NT2/D1 (cell line): ENCODE measurements around the gene CD40.
A peak's percentile ranks its signal among the peaks of the same experiment; 100 is the strongest.

Source experiments
- DNase-seq: peaks from one replicate; pipeline ENCODE4 v3.0.0-alpha.2; 2011; ENCODE audit warnings: low read depth, low spot score
- H3K27me3 ChIP-seq: 2 replicates; pipeline ENCODE4 v1.6.0; 2011; ENCODE audit warnings: mild to moderate bottlenecking; ENCODE audit not compliant: insufficient read length, insufficient read depth
- H3K36me3 ChIP-seq: 2 replicates; pipeline ENCODE4 v1.6.1; 2011; ENCODE audit warnings: mild to moderate bottlenecking, low read length, mixed read lengths; ENCODE audit not compliant: insufficient read depth, insufficient read length
- H3K4me1 ChIP-seq: 2 replicates; pipeline ENCODE4 v1.5.1; 2011; ENCODE audit not compliant: insufficient read depth, insufficient read length
- H3K4me3 ChIP-seq: 2 replicates; pipeline ENCODE4 v1.5.1; 2011; ENCODE audit warnings: low read depth; ENCODE audit not compliant: insufficient read length
- H3K9ac ChIP-seq: 2 replicates; pipeline ENCODE4 v1.6.0; 2011; ENCODE audit warnings: low read depth; ENCODE audit not compliant: insufficient read length
- H3K9me3 ChIP-seq: 2 replicates; pipeline ENCODE4 v1.5.1; 2011; ENCODE audit warnings: mild to moderate bottlenecking, low read length; ENCODE audit not compliant: insufficient read depth
- SUZ12 ChIP-seq: IDR thresholded peaks from 2 replicates; pipeline ENCODE4 v1.6.1; 2011; ENCODE audit not compliant: insufficient read length, insufficient read depth; ENCODE audit errors: extremely low read depth
- YY1 ChIP-seq: IDR thresholded peaks from 2 replicates; pipeline ENCODE4 v1.6.1; 2011; ENCODE audit not compliant: insufficient read length, insufficient read depth
- ZNF274 ChIP-seq: IDR thresholded peaks from 2 replicates; pipeline ENCODE4 v1.6.1; 2011; ENCODE audit warnings: mild to moderate bottlenecking, low read depth, low read length

The CD40 gene

GRCh38 chr20:46133886-46134654 lies 16.0 kb downstream of the CD40 start:
- no peaks in the 10 kb centered on the region for H3K9me3 ChIP-seq
- no peak overlapping the region for H3K4me3 ChIP-seq
- peaks cover 6% of the 10 kb centered on the region for H3K4me1 ChIP-seq
- TF ChIP-seq YY1 (no peak), ZNF274 (no peak), SUZ12 (no peak)
- peaks cover 15% of the 10 kb centered on the region for H3K27me3 ChIP-seq
- no peaks in the 10 kb centered on the region for H3K36me3 ChIP-seq
- DNase-seq = no peak
- H3K9ac ChIP-seq = no peak overlapping the region

- TF ChIP-seq YY1 (no peak), SUZ12 (no peak), ZNF274 (no peak)
- no peak for DNase-seq
- Histone ChIP-seq H3K4me1 (peaks cover 11% of the 10 kb centered on the region), H3K4me3 (no peak overlapping the region), H3K36me3 (no peaks in the 10 kb centered on the region), H3K9ac (no peak overlapping the region), H3K27me3 (peaks cover 15% of the 10 kb centered on the region), H3K9me3 (no peaks in the 10 kb centered on the region)
These were observed 16.6 kb downstream of the CD40 start for GRCh38 chr20:46134716-46135115.

GRCh38 chr20:46135856-46136633 lies 17.9 kb downstream of the CD40 start:
- TF ChIP-seq ZNF274 (no peak), SUZ12 (no peak), YY1 (no peak)
- Histone ChIP-seq H3K9me3 (no peaks in the 10 kb centered on the region), H3K9ac (no peak overlapping the region), H3K4me3 (no peak overlapping the region), H3K4me1 (peaks cover 11% of the 10 kb centered on the region), H3K27me3 (peaks cover 21% of the 10 kb centered on the region), H3K36me3 (no peaks in the 10 kb centered on the region)
- peak; percentile 40 for DNase-seq

DNA sequence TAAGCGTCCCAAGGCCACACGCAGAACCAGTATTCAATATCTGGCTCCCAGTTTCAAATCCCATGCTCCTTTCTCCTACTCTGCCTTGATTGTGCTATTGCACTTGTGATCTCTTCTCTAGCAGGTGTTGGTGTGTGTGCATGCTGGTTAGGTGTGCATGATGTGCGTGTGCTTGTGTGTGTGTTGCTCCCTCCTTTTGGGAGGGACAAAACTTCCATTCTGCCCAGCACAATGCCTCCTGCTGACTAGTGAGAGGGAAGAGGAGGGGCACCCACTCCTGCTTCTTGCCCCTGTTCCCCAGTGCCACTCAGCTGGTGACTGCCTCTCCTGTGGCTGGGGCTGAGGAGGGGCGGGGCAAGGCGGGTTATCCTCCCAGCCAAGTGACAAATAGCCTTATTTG lies 19.7 kb downstream of the CD40 start:
- H3K9ac ChIP-seq = no peak overlapping the region
- no peak overlapping the region for H3K4me3 ChIP-seq
- H3K9me3 ChIP-seq = no peaks in the 10 kb centered on the region
- no peak for DNase-seq
- TF ChIP-seq YY1 = no peak
- no peak for TF ChIP-seq SUZ12
- H3K4me1 ChIP-seq = peaks cover 10% of the 10 kb centered on the region
- peaks cover 33% of the 10 kb centered on the region for H3K27me3 ChIP-seq
- no peaks in the 10 kb centered on the region for H3K36me3 ChIP-seq

DNA sequence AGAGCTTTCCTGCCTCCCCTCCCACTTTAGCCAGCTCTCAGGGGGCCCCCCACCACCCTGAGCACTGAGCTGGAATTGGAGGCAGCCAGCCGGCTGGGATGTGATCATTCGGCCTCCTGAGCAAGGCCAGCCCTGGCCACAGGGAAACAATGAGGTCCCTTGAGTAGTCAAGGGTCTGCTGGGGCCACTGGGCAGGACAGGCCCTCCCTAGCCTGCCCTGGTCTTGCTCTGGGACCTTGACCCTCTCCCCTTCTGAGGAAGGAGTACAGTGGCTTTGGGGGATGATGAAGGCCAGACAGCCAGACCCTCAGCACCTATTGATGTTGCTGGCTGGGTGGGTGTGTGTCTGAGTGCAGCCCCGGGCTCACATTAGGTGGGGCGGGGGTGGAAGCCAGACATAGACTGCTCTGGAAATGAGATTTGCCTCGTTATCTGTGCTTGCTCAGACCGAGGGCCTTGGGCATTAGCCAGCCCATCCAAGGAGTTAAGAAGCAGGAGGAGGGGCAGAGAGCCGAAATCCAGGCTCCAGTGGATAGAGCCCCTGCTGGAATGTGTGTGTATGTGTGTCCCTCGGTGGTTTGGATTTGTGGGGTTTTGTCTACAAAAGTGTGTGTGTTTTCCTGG lies 21.3 kb downstream of the CD40 start:
- TF ChIP-seq ZNF274 = no peak
- TF ChIP-seq YY1 = no peak
- TF ChIP-seq SUZ12 = no peak
- Histone ChIP-seq H3K4me3 (no peak overlapping the region), H3K9me3 (no peaks in the 10 kb centered on the region), H3K4me1 (peaks cover 9% of the 10 kb centered on the region), H3K36me3 (no peaks in the 10 kb centered on the region), H3K27me3 (peaks cover 32% of the 10 kb centered on the region), H3K9ac (no peak overlapping the region)
- DNase-seq = no peak

GRCh38 chr20:46139908-46140482 lies 21.9 kb downstream of the CD40 start:
- Histone ChIP-seq H3K4me3 (no peak overlapping the region), H3K4me1 (peaks cover 12% of the 10 kb centered on the region), H3K36me3 (no peaks in the 10 kb centered on the region), H3K9ac (no peak overlapping the region), H3K27me3 (peaks cover 30% of the 10 kb centered on the region), H3K9me3 (no peaks in the 10 kb centered on the region)
- no peak for DNase-seq
- TF ChIP-seq ZNF274 = no peak
- TF ChIP-seq YY1 = no peak
- no peak for TF ChIP-seq SUZ12

- Histone ChIP-seq H3K27me3 (peaks cover 30% of the 10 kb centered on the region), H3K9me3 (no peaks in the 10 kb centered on the region), H3K36me3 (no peaks in the 10 kb centered on the region), H3K9ac (no peak overlapping the region), H3K4me1 (peaks cover 9% of the 10 kb centered on the region), H3K4me3 (no peak overlapping the region)
- no peak for DNase-seq
- TF ChIP-seq ZNF274 (no peak), YY1 (no peak), SUZ12 (no peak)
These were observed 24.0 kb downstream of the CD40 start for GRCh38 chr20:46142124-46142523.
